Astrocyte of the cerebellum (primary cell): ENCODE measurements around the gene TRIL.

Source experiments
- DNase-seq: peaks from one replicate; pipeline ENCODE4 v3.0.0-alpha.2; 2011; ENCODE audit warnings: low read depth
- H3K4me3 ChIP-seq: 2 replicates; pipeline ENCODE4 v1.5.1; 2011; ENCODE audit warnings: mild to moderate bottlenecking, low read depth, low read length, moderate library complexity
- CTCF ChIP-seq: IDR thresholded peaks from 2 replicates; pipeline ENCODE4 v1.5.1; 2012; ENCODE audit warnings: low read length, low read depth, moderate library complexity, mild to moderate bottlenecking; ENCODE audit errors: missing control alignments
- in situ Hi-C: cut with HindIII; loops from 2 replicates; pipeline ENCODE4 v1.10.0; 2017; ENCODE audit warnings: low sequenced_read_pairs

The TRIL gene

DNA sequence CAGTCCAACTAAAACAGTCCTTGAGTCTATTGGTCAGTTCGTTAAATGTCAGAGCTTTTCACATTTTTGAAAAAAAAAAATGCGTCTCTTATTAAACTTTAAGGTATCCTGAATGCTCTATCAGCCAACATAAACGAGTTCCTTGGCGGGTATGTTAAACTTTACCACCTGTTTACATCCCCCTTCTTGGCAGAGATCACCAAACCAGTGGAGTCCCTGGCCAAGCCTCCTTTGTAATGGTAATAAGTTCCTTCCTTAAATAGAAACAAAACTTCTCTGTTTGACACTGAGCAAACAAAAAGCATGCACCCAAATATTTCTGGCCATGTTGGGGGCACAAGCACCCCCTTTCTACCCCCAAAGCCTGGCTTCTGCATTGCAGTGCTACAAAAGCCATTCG, 3.2 kb downstream of the TRIL start:
- TF ChIP-seq CTCF: no peak
- no peak overlapping the region for H3K4me3 ChIP-seq
- in situ Hi-C loops: no loop called here
- peak; percentile 55 for DNase-seq

GRCh38 chr7:28954471-28954870, 3.7 kb downstream of the TRIL start:
- no peak for TF ChIP-seq CTCF
- no peak for DNase-seq
- in situ Hi-C loops: no loop called here
- no peak overlapping the region for H3K4me3 ChIP-seq

DNA sequence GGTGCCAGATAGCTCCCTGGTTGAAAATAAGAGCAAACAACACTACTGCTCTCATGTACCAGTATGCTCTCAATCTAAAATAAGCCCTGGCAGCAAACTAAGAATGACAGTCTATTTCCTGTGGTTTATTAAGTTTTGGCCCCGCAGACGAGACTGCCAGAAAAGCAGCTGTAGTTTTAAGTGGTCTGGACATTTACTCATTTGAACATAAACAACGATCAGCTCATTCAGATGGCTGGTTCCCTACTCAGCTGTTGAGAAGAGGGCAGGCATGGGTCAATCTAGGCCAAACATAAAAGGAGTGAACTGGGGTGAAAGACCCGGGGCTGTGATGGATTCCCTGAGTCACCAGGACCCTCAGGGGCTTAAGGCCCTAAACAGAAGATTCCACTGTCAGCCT, 4.5 kb downstream of the TRIL start:
- no peak for TF ChIP-seq CTCF
- DNase-seq: peak; percentile 56

GRCh38 chr7:28942168-28942567, 16.0 kb downstream of the TRIL start:
- DNase-seq: no peak
- TF ChIP-seq CTCF: no peak
- no peak overlapping the region for H3K4me3 ChIP-seq
- in situ Hi-C loops: no loop called here

More for the DNA sequence above, 4.5 kb downstream of the TRIL start:
- in situ Hi-C loops: no loop called here
- H3K4me3 ChIP-seq: no peak overlapping the region

DNA sequence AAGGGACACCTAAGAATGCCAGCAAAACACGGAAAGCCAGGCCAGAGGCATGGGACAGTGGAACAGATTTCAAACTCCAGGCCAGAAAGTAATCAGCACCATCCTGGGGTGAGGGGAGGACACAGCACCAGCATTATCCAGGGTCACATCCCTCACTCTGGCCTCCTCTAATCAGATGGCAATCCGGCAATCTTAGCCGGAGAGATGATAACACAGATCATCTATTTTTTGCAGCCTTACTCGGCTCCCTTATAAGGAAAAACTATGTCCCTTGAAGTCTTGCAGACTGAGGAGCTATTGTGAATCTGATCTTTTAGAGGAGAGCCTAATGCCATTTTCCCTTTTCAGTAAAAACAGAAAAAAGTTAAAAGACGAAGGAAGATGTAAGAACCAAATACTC, 16.5 kb downstream of the TRIL start:
- H3K4me3 ChIP-seq: no peak overlapping the region
- no peak for TF ChIP-seq CTCF
- DNase-seq: no peak
- in situ Hi-C loops: no loop called here

DNA sequence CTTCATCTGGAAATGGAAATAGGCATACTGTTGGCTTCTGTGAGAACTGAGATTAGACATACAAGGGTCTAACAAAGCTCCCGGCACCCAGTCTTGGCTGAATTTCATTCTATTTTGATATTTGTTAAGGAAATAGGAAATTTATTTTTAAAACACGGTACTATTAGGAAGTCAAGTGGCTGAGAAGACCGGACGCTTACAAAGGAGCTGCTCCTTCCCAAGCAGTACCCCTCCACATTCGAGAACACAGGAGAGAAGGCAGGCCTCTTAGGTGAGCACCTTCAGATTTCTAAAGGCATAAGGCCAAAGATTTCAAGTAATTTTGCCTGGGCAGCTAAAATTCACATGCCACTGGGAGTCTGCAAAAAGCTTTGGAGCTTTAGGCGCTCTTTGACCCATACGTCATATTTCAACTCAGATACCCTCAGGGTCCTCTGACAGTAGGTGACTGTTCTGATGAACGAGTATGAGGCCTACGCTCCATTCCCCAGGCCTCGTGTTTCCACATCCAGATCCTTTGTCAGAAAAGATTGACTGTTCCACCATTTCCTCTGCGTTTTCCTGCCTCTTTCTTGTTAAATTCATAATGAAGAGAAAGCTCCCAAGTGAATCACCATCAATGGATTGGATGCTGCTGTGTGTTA, 17.3 kb downstream of the TRIL start:
- in situ Hi-C loops: no loop called here
- no peak overlapping the region for H3K4me3 ChIP-seq
- no peak for DNase-seq
- no peak for TF ChIP-seq CTCF
